Tibial nerve (tissue), 4 donors: ENCODE data around the gene PDXP.

ENCODE experiments used
- CTCF ChIP-seq, 5 experiments: fragments of 200-600 bp in 3 of 5; fragments of 450-650 bp in 2 of 5; sonication (generic) in 3 of 5; IDR thresholded peaks; one replicate each; pipeline ENCODE4 v1.5.1; 2016 to 2019; ENCODE audit warnings: antibody characterized with exemption in 5 of 5, mild to moderate bottlenecking in 3 of 5, moderate library complexity in 2 of 5
- EP300 ChIP-seq, 2 donors: sonication (generic); formaldehyde crosslinking; IDR thresholded peaks; one replicate each; pipeline ENCODE4 v1.6.1; 2017; ENCODE audit warnings: antibody characterized with exemption in 2 of 2, mild to moderate bottlenecking in 1 of 2
- POLR2A ChIP-seq, 2 donors: fragments of 450-650 bp; IDR thresholded peaks; one replicate each; pipeline ENCODE4 v1.6.1; 2017; ENCODE audit warnings: antibody characterized with exemption in 2 of 2, mild to moderate bottlenecking in 2 of 2, moderate library complexity in 2 of 2

GRCh38 chr22:37635157-37635556 is 23.4 kb upstream of the PDXP start:
- TF ChIP-seq CTCF (IDR thresholded peaks at IDR 0.05) (no peak), POLR2A (IDR thresholded peaks at IDR 0.05) (no peak), EP300 (IDR thresholded peaks at IDR 0.05) (no peak)
